ENCODE data around the gene PTGFRN. TPM values are rescaled to one million over a fixed set of nuclear protein-coding genes. Genes with fewer than 3 reads are reported as not detected.

PTGFRN gene
- total and polyA plus RNA-seq, 2 of the 8 experiments (the other 6 are each of a cell fraction or from before 2014, with no cell fraction given) = 13.0 to 32.6 TPM

- H3K9me3 ChIP-seq (ENCODE audit: insufficient read depth in 2 of 2, low read depth in 1 of 2, low read length in 1 of 2) = no peaks in the 10 kb centered on the region
- POLR2A ChIA-PET (ENCODE audit: partially characterized antibody) = interaction anchor here (1.3 kb wide), 1 partner anchor 143 kb away, joined by 3 read pairs; no protein-coding TSS in a partner anchor
- H2BK15ac ChIP-seq (ENCODE audit: low read length) = no peak overlapping the region
- no peak overlapping the region for H3K14ac ChIP-seq (ENCODE audit: insufficient read length)
- DNase-seq (ENCODE audit: low read depth in 1 of 2, low spot score in 2 of 2) = no peak
- H3K4me3 ChIP-seq (ENCODE audit: extremely low read depth in 1 of 4, insufficient read depth in 2 of 4, low read depth in 3 of 4, low read length in 4 of 4) = no peak overlapping the region
- no peak overlapping the region for H3K18ac ChIP-seq (ENCODE audit: extremely low read depth, low read length)
- no peak for FAIRE-seq
- H3K27ac ChIP-seq (ENCODE audit: low read depth, low read length) = no peak overlapping the region
- H3K4me1 ChIP-seq (replicated peaks in 1 of 4; ENCODE audit: control insufficient read depth in 3 of 4, insufficient read depth in 4 of 4, low read length in 3 of 4) = no peaks in the 10 kb centered on the region; a peak in 1 of 7 replicates
- no peak overlapping the region for H4K91ac ChIP-seq (replicated peaks; ENCODE audit: insufficient read length, low read length)
- no peak overlapping the region for H2BK12ac ChIP-seq (ENCODE audit: low read depth, low read length)
- no peak overlapping the region for H4K5ac ChIP-seq (ENCODE audit: insufficient read length, low read depth, low read length)
- CTCF ChIA-PET (ENCODE audit: partially characterized antibody) = interaction anchor here (0.6 to 1.0 kb wide), 2 partner anchors 9 to 129 kb away, joined by 3 read pairs; no protein-coding TSS in a partner anchor
- H3K9ac ChIP-seq (replicated peaks in 1 of 4; ENCODE audit: extremely low read depth in 1 of 4, low read depth in 3 of 4, low read length in 3 of 4) = no peak overlapping the region
- no peak overlapping the region for H2AFZ ChIP-seq (ENCODE audit: low read length)
- H3K23ac ChIP-seq (ENCODE audit: insufficient read length) = no peak overlapping the region
- H3K56ac ChIP-seq (replicated peaks; ENCODE audit: insufficient read length, low read depth, low read length) = no peak overlapping the region
- H3K4me2 ChIP-seq (ENCODE audit: insufficient read depth in 1 of 2, low read depth in 2 of 2, low read length in 2 of 2) = no peak overlapping the region
- H2AK5ac ChIP-seq (ENCODE audit: low read depth, low read length) = no peak overlapping the region
- no peaks in the 10 kb centered on the region for H3K36me3 ChIP-seq (ENCODE audit: control insufficient read depth in 2 of 4, insufficient read depth in 4 of 4, low read length in 3 of 4)
- peaks cover 2% of the 10 kb centered on the region for H3K79me1 ChIP-seq (ENCODE audit: low read depth, low read length)
- H4K20me1 ChIP-seq (replicated peaks in 1 of 2; ENCODE audit: control insufficient read depth in 1 of 2, insufficient read depth in 2 of 2, low read length in 2 of 2) = no peaks in the 10 kb centered on the region
- H2BK5ac ChIP-seq (ENCODE audit: low read depth, low read length) = no peak overlapping the region
- H3K4ac ChIP-seq (replicated peaks; ENCODE audit: insufficient read length, low read depth, low read length) = no peak overlapping the region
- H4K8ac ChIP-seq (ENCODE audit: extremely low read depth, insufficient read depth, low read length) = no peak overlapping the region
- H3K23me2 ChIP-seq (ENCODE audit: low read depth, low read length) = no peaks in the 10 kb centered on the region
- H3K79me2 ChIP-seq (ENCODE audit: control insufficient read depth in 1 of 2, insufficient read depth in 2 of 2, low read length in 2 of 2) = peaks cover 0 to 14% of the 10 kb centered on the region in 2 experiments; a peak in 1 of 4 replicates
- H2BK120ac ChIP-seq (replicated peaks; ENCODE audit: low read depth, low read length) = no peak overlapping the region
- H2BK20ac ChIP-seq (ENCODE audit: low read length) = no peak overlapping the region
- WGBS, 2 experiments (ENCODE audit: extremely low coverage in 1 of 2, insufficient coverage in 1 of 2, insufficient read length in 1 of 2, insufficient replicate concordance in 2 of 2, low coverage in 1 of 2, low lambda C conversion rate in 2 of 2, missing lambda C conversion rate in 1 of 2) = 91% methylated on average over 5 of the region's 6 CpGs; no CpG with 5 or more reads in 1 of the 2 experiments
- no peaks in the 10 kb centered on the region for H3K27me3 ChIP-seq (replicated peaks in 1 of 4; ENCODE audit: control insufficient read depth in 3 of 4, extremely low read depth in 1 of 4, insufficient read depth in 3 of 4, low read length in 3 of 4)
- no peak for TF ChIP-seq BRCA1 (IDR thresholded peaks at IDR 0.05; ENCODE audit: low read depth, low read length)
These were observed 17.5 kb downstream of the PTGFRN start for GRCh38 chr1:116927049-116927798.

Measured in H1 (cell line).